ENCODE measurements around the gene SPSB2.

SPSB2 gene

DNA sequence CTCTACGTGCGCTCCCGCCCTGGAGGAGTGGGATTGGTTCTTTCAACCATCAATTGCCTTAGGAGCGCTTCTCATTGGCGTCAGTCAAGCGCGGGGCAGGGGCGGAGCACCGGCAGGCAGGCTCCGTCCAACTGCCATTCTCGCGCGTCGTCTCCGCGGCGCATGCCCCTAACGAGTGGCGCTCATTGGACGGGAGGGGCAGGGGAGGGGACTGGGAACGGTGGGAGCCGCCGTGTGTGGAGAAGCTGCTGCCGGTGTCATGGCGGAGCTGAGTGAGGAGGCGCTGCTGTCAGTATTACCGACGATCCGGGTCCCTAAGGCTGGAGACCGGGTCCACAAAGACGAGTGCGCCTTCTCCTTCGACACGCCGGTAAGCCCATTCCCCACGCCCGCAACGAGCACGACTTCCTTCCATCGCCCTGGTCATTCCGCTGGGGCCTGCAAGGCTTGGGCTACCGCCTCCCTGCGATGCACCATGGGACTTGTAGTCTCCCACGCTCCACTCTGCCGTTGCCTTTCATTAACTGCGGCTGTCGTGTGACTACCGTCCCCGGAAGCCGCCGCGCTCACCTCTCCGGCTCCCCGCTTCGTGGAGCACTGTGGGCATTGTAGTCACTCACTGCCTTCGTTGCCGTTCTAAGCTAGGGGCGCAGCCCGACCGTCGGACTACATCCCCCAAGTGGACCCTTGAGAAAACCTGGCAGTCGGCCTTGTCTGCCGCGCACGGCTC lies 21.0 kb downstream of the SPSB2 start, which contains the start of gene USP5:
Gene USP5, plus strand, starts transcription at position 230 of the 730 bp plus-strand sequence. Its CDS starts 30 bp downstream, at position 260.
- DNase-seq (ENCODE audit: low read depth in 4 of 4, low spot score in 1 of 4): peak; percentile 81 to 96 (median 94)

DNA sequence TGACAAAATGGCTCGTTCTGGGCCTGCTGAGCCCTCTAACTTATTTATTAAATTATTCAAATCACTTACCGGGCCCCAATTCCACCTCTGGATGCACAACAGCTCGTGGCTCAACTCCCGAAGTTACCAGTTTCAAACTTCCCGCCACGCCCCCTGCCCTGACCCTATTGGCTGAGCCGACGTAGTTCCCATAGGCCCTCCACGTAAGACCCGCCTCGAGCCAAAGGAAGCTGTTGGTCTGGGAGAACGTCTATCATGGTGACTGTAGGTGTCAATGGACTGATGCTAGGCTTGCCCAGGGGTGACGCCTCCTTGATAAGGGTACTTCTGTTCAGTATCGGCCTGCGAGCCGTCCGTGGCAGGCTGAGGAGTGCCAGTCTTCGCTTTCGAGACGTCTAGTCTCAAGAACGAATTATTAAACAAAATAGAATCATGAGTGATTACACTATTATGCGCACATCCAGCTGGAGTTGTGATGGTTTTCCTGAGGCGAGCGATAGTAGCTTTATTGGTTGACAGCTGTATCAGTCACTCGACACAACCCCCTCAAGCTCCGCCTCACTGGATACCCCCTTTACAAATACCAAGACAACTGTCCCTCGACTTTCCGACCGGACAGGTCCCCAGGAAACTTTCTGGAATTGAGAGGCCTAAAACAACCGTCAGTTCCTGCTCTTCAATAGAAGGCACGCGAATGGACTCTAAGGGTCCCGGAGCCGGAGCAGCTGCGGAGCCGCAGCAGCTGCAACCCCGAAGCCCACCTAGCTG lies 21.8 kb downstream of the SPSB2 start, which contains the start of gene CDCA3:
Gene CDCA3, minus strand, starts transcription at position 134 of the 768 bp plus-strand sequence. CDS start 334 bp downstream, outside the sequence.
- DNase-seq (ENCODE audit: low read depth in 4 of 4, low spot score in 1 of 4): peak; percentile 84 to 95 (median 87)

DNA sequence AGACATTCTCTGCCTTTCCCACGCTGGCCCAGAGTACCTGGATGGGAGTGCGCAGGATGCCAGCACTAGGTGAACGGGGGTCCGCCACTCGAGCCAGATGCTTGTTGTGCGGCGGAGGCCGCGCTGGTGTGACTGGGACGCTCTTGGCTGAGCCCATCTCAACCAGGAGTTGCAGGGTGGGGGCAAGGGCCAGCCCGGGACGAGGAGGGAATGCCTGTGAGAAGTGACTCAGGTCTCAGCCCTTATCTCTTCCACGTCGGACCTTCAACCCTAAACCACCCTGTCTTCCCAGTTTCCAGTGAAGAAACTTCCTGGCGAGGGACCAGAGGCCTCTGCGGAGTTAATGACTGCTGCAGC lies 22.3 kb downstream of the SPSB2 start:
- no peak for DNase-seq (ENCODE audit: low read depth in 4 of 4, low spot score in 1 of 4)

DNA sequence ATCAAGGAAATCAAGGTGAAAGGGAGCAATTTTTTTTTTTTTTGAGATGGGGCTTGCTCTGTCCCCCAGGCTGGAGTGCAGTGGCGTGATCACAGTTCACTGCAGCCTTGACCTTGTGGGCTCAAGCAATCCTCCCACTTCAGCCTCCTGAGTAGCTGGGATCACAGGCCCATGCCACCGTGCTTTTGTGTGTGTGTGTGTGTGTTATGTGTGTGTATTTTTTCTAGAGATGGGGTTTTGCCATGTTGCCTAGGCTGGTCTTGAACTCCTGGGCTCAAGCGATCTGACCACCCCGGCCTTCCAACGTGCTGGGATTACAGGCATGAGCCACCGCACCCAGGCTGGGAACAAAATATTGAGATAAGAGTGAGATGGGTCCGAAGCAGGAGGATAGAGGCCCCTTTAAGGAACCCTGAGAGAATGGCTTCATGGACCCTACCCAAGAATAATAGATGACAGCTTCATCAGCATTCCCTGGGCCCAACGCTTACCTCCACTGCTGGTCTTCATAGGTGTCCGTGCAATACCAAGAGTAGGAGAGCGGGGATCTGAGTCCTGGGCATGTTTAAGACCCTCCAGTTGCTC lies 23.0 kb downstream of the SPSB2 start:
- DNase-seq (ENCODE audit: low read depth in 4 of 4, low spot score in 1 of 4): no peak

DNA sequence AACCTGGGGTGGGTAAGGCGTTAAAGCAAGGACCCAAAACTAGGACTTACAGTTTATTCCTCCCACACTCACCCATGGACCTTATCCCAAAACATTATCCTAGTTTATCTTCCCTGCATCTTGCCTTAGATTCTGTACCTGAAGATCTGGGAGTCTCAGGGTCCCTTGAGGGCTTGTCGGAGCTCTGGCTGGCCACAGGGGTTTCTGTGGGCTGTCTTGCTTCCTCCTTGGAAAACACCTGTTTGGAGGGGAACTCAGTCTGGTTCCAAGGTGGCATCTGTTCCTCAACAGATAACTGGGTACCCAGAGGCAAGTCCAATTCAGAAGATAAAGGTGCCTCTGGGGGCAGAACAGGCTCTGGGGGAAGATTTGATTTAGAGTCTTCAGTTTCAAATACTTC lies 23.7 kb downstream of the SPSB2 start:
- no peak for DNase-seq (ENCODE audit: low read depth in 4 of 4, low spot score in 1 of 4)

DNA sequence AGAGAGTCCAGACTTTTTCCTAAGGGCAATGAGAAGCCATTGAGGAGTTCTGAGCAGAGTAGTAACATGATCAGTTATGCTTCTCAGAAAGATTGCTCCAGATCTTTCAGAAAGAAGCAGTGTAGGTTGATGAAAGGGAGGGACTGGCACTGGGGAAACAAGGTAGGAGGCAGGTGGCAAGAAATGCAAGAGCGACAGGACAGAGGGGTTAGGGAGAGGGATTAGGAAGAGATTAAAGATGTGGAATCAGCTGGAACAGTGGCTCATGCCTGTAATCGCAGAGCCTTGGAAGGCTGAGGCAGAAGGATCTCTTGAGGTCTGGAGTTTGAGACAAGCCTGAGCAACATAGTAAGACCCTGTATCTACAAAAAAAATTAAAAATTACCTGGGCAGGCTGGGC lies 25.4 kb downstream of the SPSB2 start:
- DNase-seq (ENCODE audit: low read depth in 4 of 4, low spot score in 1 of 4): no peak

DNA sequence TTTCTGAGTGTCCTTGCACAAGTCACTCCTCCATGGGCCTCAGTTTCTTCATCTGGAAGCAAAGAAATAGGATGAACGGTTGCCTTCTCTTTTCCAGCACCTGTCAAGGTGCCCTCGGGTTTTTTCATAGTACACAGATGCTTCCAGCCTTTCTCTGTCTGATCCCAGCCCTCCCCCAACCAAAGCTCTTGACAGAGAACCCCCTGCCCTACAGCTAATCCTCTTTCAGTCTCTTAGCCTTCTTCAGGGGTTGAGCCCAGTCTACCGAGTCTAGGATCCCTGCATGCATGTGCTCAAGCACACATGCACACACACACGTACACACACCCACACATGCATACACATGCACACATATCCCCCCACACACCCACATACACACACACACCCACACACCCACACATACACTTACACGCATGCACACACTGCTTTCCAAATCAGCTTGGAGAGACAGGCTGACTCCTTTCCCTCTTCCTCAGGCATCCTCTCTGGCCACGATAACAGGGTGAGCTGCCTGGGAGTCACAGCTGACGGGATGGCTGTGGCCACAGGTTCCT lies 26.7 kb downstream of the SPSB2 start:
- no peak for DNase-seq (ENCODE audit: low read depth in 4 of 4, low spot score in 1 of 4)

DNA sequence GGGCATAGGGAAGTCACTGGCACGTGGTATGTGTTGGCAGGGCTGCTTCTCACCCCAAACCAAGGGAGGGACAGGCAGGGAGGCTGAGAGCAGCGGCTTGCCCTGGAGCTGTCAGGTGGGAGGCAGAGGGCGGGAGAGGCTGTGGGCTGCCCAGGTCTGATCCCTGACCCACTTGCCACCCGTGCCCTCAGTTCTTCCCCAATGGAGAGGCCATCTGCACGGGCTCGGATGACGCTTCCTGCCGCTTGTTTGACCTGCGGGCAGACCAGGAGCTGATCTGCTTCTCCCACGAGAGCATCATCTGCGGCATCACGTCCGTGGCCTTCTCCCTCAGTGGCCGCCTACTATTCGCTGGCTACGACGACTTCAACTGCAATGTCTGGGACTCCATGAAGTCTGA lies 27.7 kb downstream of the SPSB2 start:
- DNase-seq (ENCODE audit: low read depth in 4 of 4, low spot score in 1 of 4): no peak

DNA sequence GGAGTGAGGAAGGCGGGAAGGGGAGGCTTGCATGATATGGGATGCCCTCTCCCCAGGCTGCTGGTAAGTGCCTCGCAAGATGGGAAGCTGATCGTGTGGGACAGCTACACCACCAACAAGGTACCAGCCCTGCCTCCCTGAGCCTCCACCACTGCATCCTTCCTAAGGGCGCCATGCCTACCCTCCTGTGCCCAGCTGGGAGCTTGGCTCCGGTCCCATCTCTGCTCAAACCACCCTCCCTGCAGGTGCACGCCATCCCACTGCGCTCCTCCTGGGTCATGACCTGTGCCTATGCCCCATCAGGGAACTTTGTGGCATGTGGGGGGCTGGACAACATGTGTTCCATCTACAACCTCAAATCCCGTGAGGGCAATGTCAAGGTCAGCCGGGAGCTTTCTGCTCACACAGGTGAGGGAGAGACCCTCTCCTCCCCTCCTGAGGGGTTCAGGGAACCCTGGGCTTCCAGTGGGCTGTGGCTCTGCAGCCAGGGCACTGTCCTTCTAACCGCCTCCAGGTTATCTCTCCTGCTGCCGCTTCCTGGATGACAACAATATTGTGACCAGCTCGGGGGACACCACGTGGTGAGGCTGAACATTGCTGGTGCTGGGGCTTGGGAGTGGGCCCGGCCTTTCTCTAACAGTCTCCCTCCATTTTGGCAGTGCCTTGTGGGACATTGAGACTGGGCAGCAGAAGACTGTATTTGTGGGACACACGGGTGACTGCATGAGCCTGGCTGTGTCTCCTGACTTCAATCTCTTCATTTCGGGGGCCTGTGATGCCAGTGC lies 29.8 kb downstream of the SPSB2 start:
- DNase-seq (ENCODE audit: low read depth in 4 of 4, low spot score in 1 of 4): no peak

DNA sequence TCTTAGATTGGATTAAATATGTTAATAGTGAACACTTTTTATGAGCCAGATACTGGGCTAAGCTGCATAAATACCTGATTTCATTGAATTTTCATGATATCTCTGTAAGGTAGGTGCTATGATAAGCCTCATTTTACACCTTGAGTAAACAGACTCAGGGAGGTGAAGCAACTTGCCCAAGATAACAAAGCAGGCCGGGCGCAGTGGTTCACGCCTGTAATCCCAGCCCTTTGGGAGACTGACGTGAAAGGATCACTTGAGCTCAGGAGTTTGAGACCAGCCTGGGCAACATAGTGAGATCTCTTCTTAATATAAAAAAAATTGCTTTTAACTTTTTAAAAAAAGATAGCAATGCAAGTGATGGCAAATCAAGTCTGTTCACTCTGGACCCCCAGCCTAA lies 31.0 kb downstream of the SPSB2 start:
- DNase-seq (ENCODE audit: low read depth in 4 of 4, low spot score in 1 of 4): no peak

DNA sequence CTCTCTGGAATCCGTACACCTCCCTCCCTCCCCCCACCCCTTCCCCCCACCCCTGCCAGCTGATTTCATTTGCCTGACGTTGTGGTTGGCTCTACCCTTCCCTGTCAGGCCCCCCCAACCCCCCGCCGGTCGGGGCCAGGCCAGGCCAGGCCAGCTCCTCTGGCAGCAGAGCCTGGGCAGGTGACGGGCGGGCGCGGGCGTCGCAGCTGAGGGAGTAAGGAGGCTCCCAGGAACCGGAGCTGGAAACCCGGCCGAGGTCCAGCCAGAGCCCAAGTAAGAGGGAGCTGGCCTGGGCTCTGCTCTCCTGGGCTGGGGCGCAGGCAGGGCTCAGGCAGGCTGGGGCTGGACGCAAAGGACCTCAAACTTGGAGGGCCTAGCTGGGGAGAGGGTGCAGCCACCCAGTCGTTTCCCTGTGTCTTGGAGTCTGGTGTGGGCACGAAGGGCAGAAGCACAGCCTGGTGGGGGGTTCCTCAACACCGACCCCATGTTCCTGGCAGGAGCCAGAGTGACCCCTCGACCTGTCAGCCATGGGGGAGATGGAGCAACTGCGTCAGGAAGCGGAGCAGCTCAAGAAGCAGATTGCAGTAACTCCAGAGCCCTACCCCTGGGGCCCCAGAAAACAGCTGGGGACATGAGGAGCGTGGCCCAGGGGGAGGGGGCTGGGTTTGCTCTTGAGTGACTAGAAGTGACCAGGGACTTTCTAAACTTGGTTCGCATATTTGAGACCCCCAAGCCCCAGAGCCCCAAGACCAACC lies 32.2 kb downstream of the SPSB2 start, which contains the start of gene GNB3:
Gene GNB3, plus strand, starts transcription at position 165 of the 755 bp plus-strand sequence. Its CDS starts 363 bp downstream, at position 528.
- DNase-seq (ENCODE audit: low read depth in 4 of 4, low spot score in 1 of 4): no peak

DNA sequence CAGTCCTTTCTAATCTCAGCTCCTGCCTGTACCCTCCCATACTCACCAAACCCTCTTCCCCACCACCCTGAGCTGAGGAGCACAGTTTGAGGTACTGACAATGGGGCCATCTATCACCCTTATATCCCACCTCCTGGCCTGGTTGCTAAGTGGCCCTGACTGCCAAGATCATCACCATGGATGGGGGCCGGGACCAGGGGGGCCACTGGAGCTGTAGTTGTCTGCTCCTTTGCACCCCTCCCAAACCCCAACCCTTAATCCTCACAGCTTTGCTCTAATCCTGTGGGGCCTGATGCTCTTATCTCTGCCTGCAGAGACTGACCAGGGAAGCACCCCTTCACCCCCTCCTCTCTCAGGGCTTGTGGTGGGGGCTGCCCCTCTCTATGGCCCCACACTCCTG lies 32.8 kb downstream of the SPSB2 start:
- DNase-seq (ENCODE audit: low read depth in 4 of 4, low spot score in 1 of 4): no peak

DNA sequence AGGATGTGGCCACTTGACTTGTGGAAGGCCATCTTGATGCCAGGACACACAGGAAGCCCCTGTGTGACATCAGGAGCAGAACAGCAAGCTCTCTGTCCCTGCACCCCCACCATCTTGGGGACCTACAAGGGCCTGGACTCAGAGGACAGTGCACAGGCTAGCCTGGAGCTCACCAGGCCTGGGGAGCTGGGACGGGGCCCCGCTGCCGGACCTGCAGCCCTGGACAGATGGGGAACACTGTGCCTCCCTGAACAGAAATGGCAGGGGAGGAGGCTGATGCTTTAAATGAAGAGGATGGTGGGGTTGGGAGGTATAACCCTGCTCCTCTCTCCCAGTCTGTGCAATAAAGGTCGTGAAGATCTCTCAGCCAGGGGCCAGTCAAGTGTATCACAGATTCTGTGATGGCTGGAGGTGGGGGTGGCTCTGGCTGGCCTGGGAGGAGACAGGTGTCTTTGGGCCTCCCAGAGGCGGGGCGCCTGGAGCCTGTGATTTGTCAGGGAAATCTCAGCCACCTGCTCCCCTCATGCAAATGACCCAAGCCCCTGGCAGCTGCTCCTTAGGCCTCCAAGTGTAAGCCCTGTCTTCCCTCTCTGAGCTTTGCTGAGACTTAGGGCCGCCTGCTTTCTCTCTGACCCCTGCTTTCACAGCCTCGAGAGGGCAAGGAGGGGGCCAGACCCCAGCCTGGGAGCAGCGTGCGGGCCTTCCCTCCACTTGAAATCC lies 33.5 kb downstream of the SPSB2 start:
- no peak for DNase-seq (ENCODE audit: low read depth in 4 of 4, low spot score in 1 of 4)

DNA sequence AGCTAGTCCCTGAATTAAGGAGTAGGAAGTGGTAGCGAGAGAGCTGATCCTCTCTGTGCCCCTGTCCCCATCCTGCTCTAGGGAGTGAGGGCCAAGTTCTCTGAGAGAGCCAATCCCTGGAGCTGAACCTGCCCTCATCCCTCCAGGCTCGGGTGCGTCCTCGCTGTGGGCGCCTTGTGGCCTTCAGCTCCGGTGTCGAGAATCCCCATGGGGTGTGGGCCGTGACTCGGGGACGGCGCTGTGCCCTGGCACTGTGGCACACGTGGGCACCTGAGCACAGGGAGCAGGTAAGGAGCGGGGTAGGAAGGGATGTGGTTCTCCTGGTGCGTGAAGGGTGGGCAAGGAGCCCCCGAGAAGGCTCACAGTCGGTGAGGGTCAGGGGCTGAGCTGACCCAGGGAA lies 34.2 kb downstream of the SPSB2 start:
- no peak for DNase-seq (ENCODE audit: low read depth in 4 of 4, low spot score in 1 of 4)

DNA sequence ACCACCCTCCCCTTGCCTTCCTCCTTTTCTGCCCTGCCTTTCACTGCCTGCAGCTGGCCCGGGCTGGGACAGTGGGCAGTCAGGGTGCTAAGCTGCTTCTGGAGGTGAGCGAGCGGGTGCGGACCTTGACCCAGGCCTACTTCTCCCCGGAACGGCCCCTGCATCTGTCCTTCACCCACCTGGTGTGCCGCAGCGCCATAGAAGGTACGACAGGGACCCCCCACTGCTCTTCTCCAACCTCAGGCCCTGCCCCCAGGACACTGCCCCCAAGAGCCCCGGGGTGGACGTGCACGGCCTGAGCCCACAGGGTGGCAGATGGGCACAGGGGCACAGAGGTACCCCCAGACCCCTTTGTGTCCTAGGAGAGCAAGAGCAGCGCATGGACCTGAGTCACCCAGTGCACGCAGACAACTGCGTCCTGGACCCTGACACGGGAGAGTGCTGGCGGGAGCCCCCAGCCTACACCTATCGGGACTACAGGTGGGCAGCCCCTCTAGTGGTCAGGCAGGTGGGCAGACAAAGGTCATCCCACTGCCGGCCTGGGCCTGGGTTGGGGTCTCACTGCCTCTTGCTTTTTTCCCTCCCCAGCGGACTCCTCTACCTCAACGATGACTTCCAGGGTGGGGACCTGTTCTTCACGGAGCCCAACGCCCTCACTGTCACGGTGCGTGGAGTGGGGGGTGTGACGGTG lies 35.6 kb downstream of the SPSB2 start:
- no peak for DNase-seq (ENCODE audit: low read depth in 4 of 4, low spot score in 1 of 4)

DNA sequence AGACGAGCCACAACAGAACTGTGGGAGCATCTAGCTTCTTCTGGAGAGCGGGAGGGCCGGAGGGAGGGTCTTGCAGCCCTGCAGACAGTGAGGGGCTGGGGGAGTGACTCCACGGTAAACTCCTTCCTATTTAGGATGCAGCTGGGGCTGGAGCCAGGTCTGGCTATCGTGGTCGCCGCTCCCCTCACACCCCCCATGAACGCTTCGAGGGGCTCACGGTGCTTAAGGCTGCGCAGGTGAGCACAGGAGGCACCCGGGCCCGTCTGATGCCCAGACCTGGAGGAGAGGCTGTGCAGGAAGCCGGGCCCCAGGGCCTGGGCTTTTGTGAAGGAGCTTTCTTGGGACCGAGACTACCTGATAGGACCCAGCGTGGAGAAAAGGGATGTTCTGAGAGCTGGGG lies 36.3 kb downstream of the SPSB2 start:
- no peak for DNase-seq (ENCODE audit: low read depth in 4 of 4, low spot score in 1 of 4)

DNA sequence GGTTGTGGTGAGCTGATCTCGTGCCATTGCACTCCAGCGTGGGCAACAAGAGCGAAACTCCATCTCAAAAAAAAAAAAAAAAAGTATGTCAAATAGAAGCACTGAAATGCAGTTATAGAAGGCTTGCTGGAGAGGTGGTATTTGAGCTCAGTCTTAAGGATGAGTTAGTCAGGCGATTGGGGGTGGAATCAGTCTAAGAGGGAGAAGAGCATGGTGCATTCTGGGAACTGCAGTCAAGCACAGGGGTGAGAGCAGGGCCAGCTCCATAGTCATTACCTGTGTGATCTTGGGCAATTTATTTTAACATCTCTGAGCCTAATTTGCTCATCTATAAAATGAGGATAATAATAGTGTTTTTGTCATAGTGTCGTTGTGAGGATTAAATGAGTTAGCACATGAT lies 38.2 kb downstream of the SPSB2 start:
- DNase-seq (ENCODE audit: low read depth in 4 of 4, low spot score in 1 of 4): no peak

DNA sequence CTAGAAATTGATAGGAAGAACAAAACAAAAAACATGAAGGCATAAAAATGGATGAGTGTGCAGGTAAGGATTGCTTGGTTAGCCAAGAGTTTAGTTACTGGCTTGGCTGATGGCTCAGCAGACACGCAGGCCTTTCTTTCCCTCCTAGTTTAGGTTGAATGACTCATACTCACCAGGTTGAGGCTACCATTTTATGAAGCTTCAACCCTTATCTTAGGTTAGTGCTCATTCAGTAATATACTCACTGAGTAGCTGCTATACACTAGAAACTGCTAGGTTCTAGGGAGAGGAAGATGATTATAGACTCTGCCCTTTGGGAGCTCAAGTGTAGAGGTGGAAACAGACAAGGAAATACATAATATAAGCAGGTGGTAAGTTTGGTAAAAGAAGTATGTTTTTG lies 38.8 kb downstream of the SPSB2 start:
- DNase-seq (ENCODE audit: low read depth in 4 of 4, low spot score in 1 of 4): no peak

All from stimulated activated CD4-positive, alpha-beta T cell treated with anti-CD3 and anti-CD28 coated beads, Interleukin-1b, Interleukin-23, amount 100 ng/mL, for 24 hours (primary cell).